DOHH2 (cell line): ENCODE data around the gene LASP1NB.

Experiments used
- EZH2phosphoT487 ChIP-seq: fragments of 200-600 bp; sonication (generic); IDR thresholded peaks from 2 replicates; pipeline ENCODE4 v1.6.1; 2017; ENCODE audit warnings: borderline replicate concordance, mild to moderate bottlenecking, antibody characterized with exemption, low read length, moderate library complexity, mixed read lengths
- TF ChIP-seq, protein P1 (sequence below): fragments of 200-600 bp; sonication (generic); IDR thresholded peaks from one replicate; pipeline ENCODE4 v1.5.1; 2014; ENCODE audit warnings: antibody characterized with exemption, mild to moderate bottlenecking, low read depth, low read length; ENCODE audit not compliant: poor library complexity, severe bottlenecking

DNA sequence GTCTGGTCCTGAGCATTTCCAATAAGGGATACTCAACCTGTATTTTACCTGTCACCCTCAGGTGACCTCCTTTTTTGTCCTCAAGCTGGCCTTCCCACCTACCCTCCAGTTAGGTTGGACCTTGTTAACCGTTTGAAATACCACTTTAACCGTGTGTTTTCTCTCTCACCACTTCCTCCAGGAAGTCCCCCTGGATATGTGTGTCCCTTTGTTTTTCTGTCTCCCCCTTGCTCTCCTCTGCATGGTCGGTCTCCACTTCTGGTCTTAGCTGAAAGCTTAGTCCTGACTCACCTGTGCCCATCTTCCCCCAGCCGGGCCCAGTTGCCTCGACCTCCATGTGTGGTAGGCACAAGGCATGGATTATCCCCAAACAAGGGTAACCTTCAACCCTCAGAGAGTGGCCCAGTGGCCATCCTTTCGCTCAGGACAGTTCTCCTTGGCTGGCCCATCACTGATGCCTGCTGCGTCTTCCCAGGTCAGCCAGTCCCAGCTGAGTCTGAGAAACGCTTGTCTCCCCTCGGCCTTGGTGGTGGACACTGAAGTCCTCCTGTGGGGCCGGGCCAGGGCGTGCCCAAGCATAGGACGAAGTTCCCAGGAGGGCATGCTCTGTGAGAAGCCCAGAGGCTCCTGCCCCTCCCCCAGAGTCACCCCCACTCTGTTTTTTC, 35.5 kb upstream of the LASP1NB start:
- TF ChIP-seq, protein P1, sequence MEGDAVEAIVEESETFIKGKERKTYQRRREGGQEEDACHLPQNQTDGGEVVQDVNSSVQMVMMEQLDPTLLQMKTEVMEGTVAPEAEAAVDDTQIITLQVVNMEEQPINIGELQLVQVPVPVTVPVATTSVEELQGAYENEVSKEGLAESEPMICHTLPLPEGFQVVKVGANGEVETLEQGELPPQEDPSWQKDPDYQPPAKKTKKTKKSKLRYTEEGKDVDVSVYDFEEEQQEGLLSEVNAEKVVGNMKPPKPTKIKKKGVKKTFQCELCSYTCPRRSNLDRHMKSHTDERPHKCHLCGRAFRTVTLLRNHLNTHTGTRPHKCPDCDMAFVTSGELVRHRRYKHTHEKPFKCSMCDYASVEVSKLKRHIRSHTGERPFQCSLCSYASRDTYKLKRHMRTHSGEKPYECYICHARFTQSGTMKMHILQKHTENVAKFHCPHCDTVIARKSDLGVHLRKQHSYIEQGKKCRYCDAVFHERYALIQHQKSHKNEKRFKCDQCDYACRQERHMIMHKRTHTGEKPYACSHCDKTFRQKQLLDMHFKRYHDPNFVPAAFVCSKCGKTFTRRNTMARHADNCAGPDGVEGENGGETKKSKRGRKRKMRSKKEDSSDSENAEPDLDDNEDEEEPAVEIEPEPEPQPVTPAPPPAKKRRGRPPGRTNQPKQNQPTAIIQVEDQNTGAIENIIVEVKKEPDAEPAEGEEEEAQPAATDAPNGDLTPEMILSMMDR = no peak
- TF ChIP-seq EZH2phosphoT487 = no peak
